HG03039 (cell line): ENCODE results near the gene ANO6.
"Not testable (repeated sequence)": the region's sequence is repeated elsewhere in the genome, so short reads cannot be mapped to it uniquely, and the experiment has no call there.

Experiments
- ATAC-seq: cut with Tn5 transposase; IDR thresholded peaks from one replicate; pipeline ENCODE4 v1.9.1; 2021; ENCODE audit warnings: mild to moderate bottlenecking, moderate library complexity; ENCODE audit not compliant: unreplicated experiment

ANO6 gene

GRCh38 chr12:45234139-45234865 is 18.4 kb downstream of the ANO6 start:
- no peak for ATAC-seq

- ATAC-seq = no peak
Measured at GRCh38 chr12:45235087-45236025, 19.5 kb downstream of the ANO6 start.

- not testable (repeated sequence) for ATAC-seq
Measured at GRCh38 chr12:45236383-45236782, 20.5 kb downstream of the ANO6 start.

GRCh38 chr12:45242180-45242579 is 26.3 kb downstream of the ANO6 start:
- no peak for ATAC-seq

GRCh38 chr12:45243963-45244362 is 28.1 kb downstream of the ANO6 start:
- ATAC-seq = peak; percentile 23

- peak; percentile 85 for ATAC-seq
Measured at GRCh38 chr12:45244561-45245343, 28.9 kb downstream of the ANO6 start.

GRCh38 chr12:45246236-45246635 is 30.3 kb downstream of the ANO6 start:
- no peak for ATAC-seq

GRCh38 chr12:45247589-45247988 is 31.7 kb downstream of the ANO6 start:
- ATAC-seq = no peak

GRCh38 chr12:45248095-45248494 is 32.2 kb downstream of the ANO6 start:
- no peak for ATAC-seq

GRCh38 chr12:45254254-45254653 is 38.4 kb downstream of the ANO6 start:
- ATAC-seq = no peak

GRCh38 chr12:45256721-45257120 is 40.8 kb downstream of the ANO6 start:
- ATAC-seq = no peak

GRCh38 chr12:45257185-45257930 is 41.5 kb downstream of the ANO6 start:
- peak; percentile 61 for ATAC-seq

GRCh38 chr12:45259675-45260074 is 43.8 kb downstream of the ANO6 start:
- ATAC-seq = no peak

GRCh38 chr12:45260104-45260815 is 44.4 kb downstream of the ANO6 start:
- ATAC-seq = no peak

GRCh38 chr12:45260854-45261253 is 45.0 kb downstream of the ANO6 start:
- no peak for ATAC-seq

- not testable (repeated sequence) for ATAC-seq
Measured at GRCh38 chr12:45262185-45262584, 46.3 kb downstream of the ANO6 start.

- ATAC-seq = no peak
Measured at GRCh38 chr12:45263587-45263986, 47.7 kb downstream of the ANO6 start.

- no peak for ATAC-seq
Measured at GRCh38 chr12:45268672-45269411, 52.9 kb downstream of the ANO6 start.

- no peak for ATAC-seq
Measured at GRCh38 chr12:45269412-45269751, 53.5 kb downstream of the ANO6 start.
